Body of pancreas (tissue), 4 donors: ENCODE data around the gene OBP2A. TPM values are rescaled to one million over a fixed set of nuclear protein-coding genes. Genes with fewer than 3 reads are reported as not detected.
"Not testable (repeated sequence)": the region's sequence is repeated elsewhere in the genome, so short reads cannot be mapped to it uniquely, and the experiment has no call there.

ENCODE experiments used
- ATAC-seq: fragments of 150-250 bp; one replicate; pipeline ENCODE4 v1.9.1; 2016
- DNase-seq, 4 donors: peaks; one replicate each; pipeline ENCODE4 v3.0.0-alpha.2; 2019
- H3K27ac ChIP-seq, 4 donors: fragments of 200-600 bp; sonication (generic); 1 replicate in 3 of 4; 2 replicates in 1 of 4; pipeline versions ENCODE4 v1.5.1 to v1.6.1; 2016 to 2019; ENCODE audit warnings: mild to moderate bottlenecking in 1 of 4, mixed read lengths in 1 of 4, moderate library complexity in 1 of 4
- H3K27me3 ChIP-seq, 2 donors: fragments of 200-600 bp; sonication (generic); one replicate each; pipeline ENCODE4 v1.6.0; 2016; ENCODE audit warnings: mild to moderate bottlenecking in 1 of 2
- H3K36me3 ChIP-seq, 2 donors: fragments of 200-600 bp; sonication (generic); replicated peaks in 1 of 2; 2 replicates each; pipeline ENCODE4 v1.5.1; 2016; ENCODE audit warnings: low read depth in 2 of 2; ENCODE audit not compliant: insufficient read depth in 1 of 2
- H3K4me1 ChIP-seq: fragments of 200-600 bp; sonication (generic); one replicate; pipeline ENCODE4 v1.6.0; 2016
- H3K4me3 ChIP-seq, 2 donors: fragments of 200-600 bp; sonication (generic); 1 replicate in 1 of 2; 2 replicates in 1 of 2; pipeline ENCODE4 v1.5.1; 2016 to 2019
- H3K9me3 ChIP-seq, 3 donors: fragments of 200-600 bp; sonication (generic); 1 replicate in 2 of 3; 2 replicates in 1 of 3; pipeline ENCODE4 v1.5.1; 2016
- POLR2A ChIP-seq, 3 donors: fragments of 450-650 bp; IDR thresholded peaks; one replicate each; pipeline ENCODE4 v1.6.1; 2016; ENCODE audit warnings: antibody characterized with exemption in 3 of 3, mild to moderate bottlenecking in 2 of 3
- WGBS, 2 donors: methylation state at CpG; one replicate each; pipeline ENCODE4 v1.1.5; 2017; 5-methylcytosine and 5-hydroxymethylcytosine counted together
- intact Hi-C: fragments of 100-400 bp; cut with DNase I; formaldehyde crosslinking; loops from one replicate; pipeline ENCODE4 v1.15.1; 2023
- total RNA-seq, 2 donors: library from RNA; depleted of rRNA; stranded (reverse); fragments of >200 nt; gene quantifications; one replicate each; pipeline ENCODE4 v1.1.0, GENCODE V29; 2016
- TF ChIP-seq, protein P1 (sequence below), 7 experiments: fragments of 450-650 bp in 4 of 7; fragments of 200-600 bp in 3 of 7; sonication (generic) in 3 of 7; IDR thresholded peaks; one replicate each; pipeline ENCODE4 v1.5.1; 2016 to 2019; ENCODE audit warnings: antibody characterized with exemption in 7 of 7

The OBP2A gene
- total RNA-seq, 2 donors from 2014 or later, result not detected

DNA sequence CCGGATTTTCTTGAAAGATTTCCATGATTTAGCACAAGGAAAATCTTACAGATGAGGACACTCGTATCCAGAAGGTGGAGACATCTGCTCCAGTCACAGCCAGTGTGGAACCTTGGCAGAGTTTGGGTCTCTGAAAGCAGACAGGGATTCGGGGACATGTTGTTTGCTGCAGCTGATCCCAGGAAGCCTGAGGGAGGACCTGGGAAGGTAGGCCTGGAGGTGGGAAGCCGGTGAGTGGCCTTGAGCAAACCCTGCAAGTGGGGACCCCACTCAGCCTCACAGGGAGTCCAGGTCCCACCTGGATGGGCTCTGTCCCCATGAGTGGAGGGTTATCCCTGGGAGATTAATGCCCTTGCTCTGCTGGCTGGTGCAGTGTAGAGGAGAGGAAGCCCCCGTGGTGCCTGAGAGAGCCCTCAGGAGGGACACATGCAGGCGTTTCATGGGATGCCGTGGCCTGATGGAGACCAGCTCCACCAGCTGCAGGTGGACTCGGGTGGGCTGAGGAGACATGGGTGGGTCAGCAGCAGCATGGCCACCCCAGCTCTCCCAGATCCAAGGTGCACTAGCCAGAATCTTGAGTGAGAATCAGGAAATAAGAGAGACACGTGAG is 37.6 kb upstream of the OBP2A start:
- Histone ChIP-seq H3K27me3 (no peaks in the 10 kb centered on the region), H3K27ac (no peak overlapping the region), H3K4me3 (no peak overlapping the region), H3K36me3 (peaks cover 7 to 9% of the 10 kb centered on the region in 2 donors), H3K4me1 (no peaks in the 10 kb centered on the region), H3K9me3 (no peaks in the 10 kb centered on the region)
- intact Hi-C loops, result no loop called here
- DNase-seq (peak in 3 of 4 donors; percentile 2 to 8 (median 6)), ATAC-seq (no peak)
- WGBS, 2 donors, result 73 to 82% methylated on average over 7 to 9 of the region's 9 CpGs
- TF ChIP-seq POLR2A (IDR thresholded peaks at IDR 0.05), result no peak
- TF ChIP-seq, protein P1, sequence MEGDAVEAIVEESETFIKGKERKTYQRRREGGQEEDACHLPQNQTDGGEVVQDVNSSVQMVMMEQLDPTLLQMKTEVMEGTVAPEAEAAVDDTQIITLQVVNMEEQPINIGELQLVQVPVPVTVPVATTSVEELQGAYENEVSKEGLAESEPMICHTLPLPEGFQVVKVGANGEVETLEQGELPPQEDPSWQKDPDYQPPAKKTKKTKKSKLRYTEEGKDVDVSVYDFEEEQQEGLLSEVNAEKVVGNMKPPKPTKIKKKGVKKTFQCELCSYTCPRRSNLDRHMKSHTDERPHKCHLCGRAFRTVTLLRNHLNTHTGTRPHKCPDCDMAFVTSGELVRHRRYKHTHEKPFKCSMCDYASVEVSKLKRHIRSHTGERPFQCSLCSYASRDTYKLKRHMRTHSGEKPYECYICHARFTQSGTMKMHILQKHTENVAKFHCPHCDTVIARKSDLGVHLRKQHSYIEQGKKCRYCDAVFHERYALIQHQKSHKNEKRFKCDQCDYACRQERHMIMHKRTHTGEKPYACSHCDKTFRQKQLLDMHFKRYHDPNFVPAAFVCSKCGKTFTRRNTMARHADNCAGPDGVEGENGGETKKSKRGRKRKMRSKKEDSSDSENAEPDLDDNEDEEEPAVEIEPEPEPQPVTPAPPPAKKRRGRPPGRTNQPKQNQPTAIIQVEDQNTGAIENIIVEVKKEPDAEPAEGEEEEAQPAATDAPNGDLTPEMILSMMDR (IDR thresholded peaks at IDR 0.05), result no peak

DNA sequence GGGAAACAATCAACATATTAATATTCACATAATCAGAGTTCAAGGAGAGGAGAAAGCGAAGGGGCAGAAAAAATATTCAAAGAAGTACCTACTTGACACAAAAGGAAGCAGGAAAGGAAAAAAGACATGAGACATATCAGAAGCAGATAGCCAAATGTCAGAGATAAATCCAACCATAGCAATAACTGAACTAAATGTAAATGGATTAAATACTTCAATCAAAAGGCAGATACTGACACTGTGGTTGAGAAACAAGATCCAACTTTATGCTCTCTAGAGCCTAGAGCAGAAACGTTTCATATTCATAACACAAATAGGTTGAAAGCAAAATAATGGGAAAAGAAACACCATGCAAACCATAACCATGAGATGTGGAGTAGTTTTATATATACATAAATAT is 36.5 kb upstream of the OBP2A start:
- no peak overlapping the region for H3K27ac ChIP-seq
- no peaks in the 10 kb centered on the region for H3K27me3 ChIP-seq
- DNase-seq (no peak), ATAC-seq (no peak)
- intact Hi-C loops, result no loop called here
- H3K9me3 ChIP-seq, result no peaks in the 10 kb centered on the region
- no peaks in the 10 kb centered on the region for H3K36me3 ChIP-seq
- no peak overlapping the region for H3K4me3 ChIP-seq
- TF ChIP-seq, protein P1 (IDR thresholded peaks at IDR 0.05), result no peak
- no peak for TF ChIP-seq POLR2A (IDR thresholded peaks at IDR 0.05)
- 50 to 68% methylated on average over 2 of the region's 2 CpGs for WGBS, 2 donors
- no peaks in the 10 kb centered on the region for H3K4me1 ChIP-seq

- no peaks in the 10 kb centered on the region for H3K27me3 ChIP-seq
- no peak for DNase-seq
- no peaks in the 10 kb centered on the region for H3K4me1 ChIP-seq
- H3K4me3 ChIP-seq, result no peak overlapping the region
- no peak for TF ChIP-seq POLR2A (IDR thresholded peaks at IDR 0.05)
- TF ChIP-seq, protein P1 (IDR thresholded peaks at IDR 0.05), result no peak
- ATAC-seq, result no peak
- no peaks in the 10 kb centered on the region for H3K9me3 ChIP-seq
- no peak overlapping the region for H3K27ac ChIP-seq
- WGBS, 2 donors, result 41 to 60% methylated on average over 10 of the region's 10 CpGs
- no peaks in the 10 kb centered on the region for H3K36me3 ChIP-seq
- intact Hi-C loops, result no loop called here
Observed at GRCh38 chr9:135512241-135512603, 33.7 kb upstream of the OBP2A start.

GRCh38 chr9:135512904-135513303 is 33.0 kb upstream of the OBP2A start:
- DNase-seq (peak in 1 of 4 donors; percentile 7), ATAC-seq (no peak)
- Histone ChIP-seq H3K9me3 (no peaks in the 10 kb centered on the region), H3K27ac (no peak overlapping the region), H3K4me1 (no peaks in the 10 kb centered on the region), H3K4me3 (no peak overlapping the region), H3K36me3 (no peaks in the 10 kb centered on the region), H3K27me3 (no peaks in the 10 kb centered on the region)
- WGBS, 2 donors, result 35 to 45% methylated on average over 6 to 7 of the region's 7 CpGs
- TF ChIP-seq POLR2A (IDR thresholded peaks at IDR 0.05), result no peak
- TF ChIP-seq, protein P1 (IDR thresholded peaks at IDR 0.05), result no peak
- intact Hi-C loops, result no loop called here

DNA sequence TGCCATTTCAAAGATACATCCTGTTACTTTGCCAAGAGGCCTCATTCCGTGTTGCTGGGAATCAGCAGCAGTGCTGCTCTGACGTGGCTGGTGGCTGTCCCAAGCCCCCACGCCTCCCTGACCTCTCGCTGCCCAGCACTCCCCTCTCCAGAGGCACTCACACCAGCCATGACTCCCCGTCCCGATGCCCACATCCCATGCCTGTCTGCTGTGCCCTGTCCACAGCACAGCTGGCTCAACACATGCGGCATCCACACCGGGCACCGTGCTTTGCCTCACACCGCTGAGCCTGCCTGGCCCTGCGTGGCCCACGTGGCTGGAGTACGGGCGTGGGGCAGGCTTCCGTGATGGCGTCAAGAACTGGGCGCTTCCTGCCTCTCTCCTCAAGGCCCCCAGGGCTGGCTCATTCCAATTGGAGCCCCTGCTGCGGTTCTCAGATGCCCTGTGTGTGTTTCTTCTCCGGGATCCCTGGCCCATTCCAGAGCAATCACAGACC is 32.5 kb upstream of the OBP2A start:
- WGBS, 2 donors, result 61 to 70% methylated on average over 15 to 19 of the region's 19 CpGs
- intact Hi-C loops, result no loop called here
- ATAC-seq (no peak), DNase-seq (peak in 1 of 4 donors; percentile 11)
- no peak overlapping the region for H3K4me3 ChIP-seq
- no peaks in the 10 kb centered on the region for H3K36me3 ChIP-seq
- no peak overlapping the region for H3K27ac ChIP-seq
- no peaks in the 10 kb centered on the region for H3K27me3 ChIP-seq
- no peaks in the 10 kb centered on the region for H3K4me1 ChIP-seq
- TF ChIP-seq, protein P1 (IDR thresholded peaks at IDR 0.05), result no peak
- no peak for TF ChIP-seq POLR2A (IDR thresholded peaks at IDR 0.05)
- no peaks in the 10 kb centered on the region for H3K9me3 ChIP-seq

DNA sequence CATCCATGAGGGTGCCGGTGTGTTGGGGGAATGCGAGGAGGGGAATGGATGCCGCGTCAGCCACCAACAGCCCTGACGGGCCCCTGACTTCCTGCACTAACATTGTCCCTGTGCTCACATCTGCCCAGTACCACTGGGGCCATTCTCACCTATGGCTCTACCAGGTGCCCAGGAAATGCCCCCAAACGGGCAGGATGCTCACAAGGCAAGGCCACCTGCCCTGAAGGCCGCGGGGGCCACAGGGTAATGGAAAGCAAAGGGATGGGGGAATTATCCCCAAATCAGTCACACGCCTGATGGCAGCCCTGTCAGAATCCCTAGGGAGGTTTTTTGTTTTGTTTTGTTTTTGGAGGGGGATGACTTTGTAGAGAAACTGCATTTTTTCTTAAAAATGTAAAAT is 32.0 kb upstream of the OBP2A start:
- intact Hi-C loops, result not testable (repeated sequence)
- 64% methylated on average over 9 of the region's 9 CpGs; no CpG with 5 or more reads in 1 of the 2 donors for WGBS, 2 donors

More for the DNA sequence above, 32.0 kb upstream of the OBP2A start:
- not testable (repeated sequence) for ATAC-seq, H3K27me3 ChIP-seq, H3K27ac ChIP-seq, H3K4me3 ChIP-seq, H3K9me3 ChIP-seq, H3K4me1 ChIP-seq, H3K36me3 ChIP-seq, DNase-seq
